ENCODE measurements around the gene FCHSD2.
"Not testable (repeated sequence)": the region's sequence is repeated elsewhere in the genome, so short reads cannot be mapped to it uniquely, and the experiment has no call there.

Gene FCHSD2

GRCh38 chr11:73055655-73056354 is 86.3 kb downstream of the FCHSD2 start:
- DNase-seq = no peak

- DNase-seq = no peak
Observed at GRCh38 chr11:73055002-73055401, 87.1 kb downstream of the FCHSD2 start.

- no peak for DNase-seq
Observed at GRCh38 chr11:73053964-73054363, 88.2 kb downstream of the FCHSD2 start.

- DNase-seq = no peak
Observed at GRCh38 chr11:73048446-73048845, 93.7 kb downstream of the FCHSD2 start.

GRCh38 chr11:73047773-73048371 is 94.2 kb downstream of the FCHSD2 start:
- no peak for DNase-seq

- no peak for DNase-seq
Observed at GRCh38 chr11:73040046-73040445, 102.1 kb downstream of the FCHSD2 start.

- no peak for DNase-seq
Observed at GRCh38 chr11:73034777-73035176, 107.3 kb downstream of the FCHSD2 start.

GRCh38 chr11:73034331-73034730 is 107.8 kb downstream of the FCHSD2 start:
- no peak for DNase-seq

- DNase-seq = no peak
Observed at GRCh38 chr11:73030130-73030529, 112.0 kb downstream of the FCHSD2 start.

- no peak for DNase-seq
Observed at GRCh38 chr11:73029403-73029802, 112.7 kb downstream of the FCHSD2 start.

GRCh38 chr11:73028611-73029010 is 113.5 kb downstream of the FCHSD2 start:
- DNase-seq = no peak

- not testable (repeated sequence) for DNase-seq
Observed at GRCh38 chr11:73027840-73028239, 114.3 kb downstream of the FCHSD2 start.

GRCh38 chr11:73024639-73025038 is 117.5 kb downstream of the FCHSD2 start:
- DNase-seq = no peak

- DNase-seq = no peak
Observed at GRCh38 chr11:73019996-73020395, 122.1 kb downstream of the FCHSD2 start.

GRCh38 chr11:73019449-73019848 is 122.7 kb downstream of the FCHSD2 start:
- DNase-seq = no peak

GRCh38 chr11:73018856-73019255 is 123.3 kb downstream of the FCHSD2 start:
- DNase-seq = no peak

- DNase-seq = no peak
Observed at GRCh38 chr11:73017024-73017751, 124.9 kb downstream of the FCHSD2 start.

- no peak for DNase-seq
Observed at GRCh38 chr11:73013021-73013420, 129.1 kb downstream of the FCHSD2 start.

- no peak for DNase-seq
Observed at GRCh38 chr11:73012121-73012863, 129.8 kb downstream of the FCHSD2 start.

- DNase-seq = no peak
Observed at GRCh38 chr11:73011126-73011817, 130.8 kb downstream of the FCHSD2 start.

GRCh38 chr11:73009972-73010371 is 132.1 kb downstream of the FCHSD2 start:
- DNase-seq = no peak

GRCh38 chr11:73004088-73004487 is 138.0 kb downstream of the FCHSD2 start:
- DNase-seq = no peak

- no peak for DNase-seq
Observed at GRCh38 chr11:73003088-73003487, 139.0 kb downstream of the FCHSD2 start.

All from right hindlimb (tissue), 1 donor.